A549 (cell line): Measurements from ENCODE around the gene MED13L. TPM values are rescaled to one million over a fixed set of nuclear protein-coding genes. Genes with fewer than 3 reads are reported as not detected.
A peak's percentile ranks its signal among the peaks of the same experiment; 100 is the strongest.

ENCODE experiments used
- ATAC-seq, 2 experiments: fragments of 200-7000 bp in 1 of 2; fragments of >200 bp in 1 of 2; cut with Nextera tagmentation in 1 of 2; cut with Tn5 transposase in 1 of 2; 3 replicates each; pipeline versions ENCODE4 v1.8.0 to v1.9.1; 2018 to 2020; ENCODE audit warnings: mild to moderate bottlenecking in 1 of 2, moderate library complexity in 1 of 2
- CTCF ChIA-PET: fragments of 300-600 bp; sonication (Branson Sonifier 250); formaldehyde crosslinking; extraction: SDS; loops from one replicate; lab custom pipeline; 2021; ENCODE audit warnings: antibody characterized with exemption, inconsistent platforms; lab: Yijun Ruan, JAX
- POLR2A ChIA-PET: fragments of 350-600 bp; formaldehyde crosslinking; extraction: SDS; loops from one replicate; lab custom pipeline; 2021; ENCODE audit warnings: antibody characterized with exemption, inconsistent platforms; lab: Yijun Ruan, JAX
- DNase-seq, 2 experiments: peaks; one replicate each; pipeline versions ENCODE4 v3.0.0 to v3.0.0-alpha.2; 2011 to 2016; ENCODE audit warnings: low read depth in 1 of 2, low spot score in 1 of 2
- FAIRE-seq: peaks from 2 replicates; lab custom pipeline; 2011; peaks lifted over from hg19 to GRCh38; lab: Jason Lieb, UNC
- H3K27ac ChIP-seq, 2 experiments: fragments of >200 bp; sonication (Bioruptor Twin); formaldehyde crosslinking; 3 replicates each; pipeline ENCODE4 v1.5.1; 2016 to 2017
- H3K4me1 ChIP-seq: fragments of >200 bp; sonication (Bioruptor Twin); formaldehyde crosslinking; 3 replicates; pipeline ENCODE4 v1.6.1; 2016
- H3K4me2 ChIP-seq: fragments of >200 bp; sonication (Bioruptor Twin); formaldehyde crosslinking; 3 replicates; pipeline ENCODE4 v1.6.1; 2016
- H3K4me3 ChIP-seq: fragments of >200 bp; sonication (Bioruptor Twin); formaldehyde crosslinking; 3 replicates; pipeline ENCODE4 v1.5.1; 2016
- H3K9me3 ChIP-seq: fragments of >200 bp; sonication (Bioruptor Twin); formaldehyde crosslinking; 3 replicates; pipeline ENCODE4 v1.6.1; 2016
- CBX2 ChIP-seq: fragments of 200-600 bp; sonication (generic); IDR thresholded peaks from 2 replicates; pipeline ENCODE4 v1.6.1; 2016; ENCODE audit warnings: low read depth, mild to moderate bottlenecking, borderline replicate concordance
- CEBPB ChIP-seq, 2 experiments: fragments of >200 bp in 1 of 2; sonication (Bioruptor Twin) in 1 of 2; formaldehyde crosslinking in 1 of 2; IDR thresholded peaks; 2 replicates each; pipeline ENCODE4 v1.6.1; 2012 to 2016
- CHD2 ChIP-seq: fragments of 150-350 bp; IDR thresholded peaks from 2 replicates; pipeline ENCODE4 v1.6.1; 2014; ENCODE audit warnings: low read length; ENCODE audit not compliant: partially characterized antibody
- CHD4 ChIP-seq: fragments of 200-600 bp; sonication (generic); IDR thresholded peaks from 2 replicates; pipeline ENCODE4 v1.6.1; 2016; ENCODE audit warnings: antibody characterized with exemption, mild to moderate bottlenecking, borderline replicate concordance
- CTCF ChIP-seq: fragments of >200 bp; sonication (Bioruptor Twin); formaldehyde crosslinking; IDR thresholded peaks from 3 replicates; pipeline ENCODE4 v1.5.1; 2016
- FOSB ChIP-seq: fragments of 250-450 bp; sonication (Bioruptor Pico); IDR thresholded peaks from 2 replicates; pipeline ENCODE4 v1.5.0; 2020; ENCODE audit warnings: mild to moderate bottlenecking, moderate library complexity
- FOSL2 ChIP-seq, 2 experiments: fragments of 450-650 bp in 1 of 2; fragments of >200 bp in 1 of 2; sonication (Bioruptor Twin) in 1 of 2; formaldehyde crosslinking; IDR thresholded peaks; 2 replicates each; pipeline versions ENCODE4 v1.5.0 to v1.6.1; 2016 to 2020; ENCODE audit warnings: mild to moderate bottlenecking in 1 of 2, moderate library complexity in 1 of 2
- FOXS1 ChIP-seq: fragments of 250-450 bp; sonication (Bioruptor Pico); IDR thresholded peaks from 2 replicates; pipeline ENCODE4 v1.5.0; 2020; ENCODE audit warnings: mild to moderate bottlenecking, moderate library complexity
- GATA3 ChIP-seq: IDR thresholded peaks from 2 replicates; pipeline ENCODE4 v1.6.1; 2012; ENCODE audit warnings: borderline replicate concordance
- HDAC2 ChIP-seq: fragments of 200-600 bp; sonication (generic); IDR thresholded peaks from 2 replicates; pipeline ENCODE4 v1.6.1; 2016
- HES2 ChIP-seq: fragments of >200 bp; sonication (Bioruptor Twin); formaldehyde crosslinking; IDR thresholded peaks from 2 replicates; pipeline ENCODE4 v1.6.1; 2016
- HEYL ChIP-seq: fragments of 250-450 bp; sonication (Bioruptor Pico); IDR thresholded peaks from 2 replicates; pipeline ENCODE4 v1.8.0; 2021; ENCODE audit warnings: mild to moderate bottlenecking, moderate library complexity
- HMGXB4 ChIP-seq: fragments of 250-450 bp; sonication (Bioruptor Pico); IDR thresholded peaks from 2 replicates; pipeline ENCODE4 v1.5.0; 2021; ENCODE audit warnings: mild to moderate bottlenecking, moderate library complexity, borderline replicate concordance
- HOXB5 ChIP-seq: fragments of 250-450 bp; sonication (Bioruptor Pico); IDR thresholded peaks from 2 replicates; pipeline ENCODE4 v1.5.0; 2020; ENCODE audit warnings: mild to moderate bottlenecking, moderate library complexity
- JUNB ChIP-seq: fragments of >200 bp; sonication (Bioruptor Twin); formaldehyde crosslinking; IDR thresholded peaks from 2 replicates; pipeline ENCODE4 v1.6.1; 2016
- KDM1A ChIP-seq: fragments of 200-600 bp; sonication (generic); IDR thresholded peaks from 2 replicates; pipeline ENCODE4 v1.6.1; 2016; ENCODE audit warnings: low read depth, mild to moderate bottlenecking
- MAFK ChIP-seq: fragments of 450-650 bp; IDR thresholded peaks from 2 replicates; pipeline ENCODE4 v1.6.1; 2014; ENCODE audit not compliant: partially characterized antibody
- MAX ChIP-seq: IDR thresholded peaks from 2 replicates; pipeline ENCODE4 v1.6.1; 2012
- MAZ ChIP-seq: fragments of 150-350 bp; IDR thresholded peaks from 2 replicates; pipeline ENCODE4 v1.6.1; 2014; ENCODE audit warnings: antibody characterized with exemption, low read depth, low read length, borderline replicate concordance
- MYC ChIP-seq: IDR thresholded peaks from 2 replicates; pipeline ENCODE4 v1.6.1; 2012; ENCODE audit warnings: mild to moderate bottlenecking, inconsistent platforms, low read length, improper control_type of control experiment, borderline replicate concordance
- NFE2L2 ChIP-seq: fragments of 150-350 bp; conservative IDR thresholded peaks from 2 replicates; pipeline ENCODE4 v1.6.1; 2014; ENCODE audit warnings: low read length
- NR3C1 ChIP-seq: fragments of >200 bp; sonication (Bioruptor Twin); formaldehyde crosslinking; IDR thresholded peaks from 3 replicates; pipeline ENCODE4 v1.6.1; 2017
- PHF8 ChIP-seq: fragments of 200-600 bp; sonication (generic); IDR thresholded peaks from 2 replicates; pipeline ENCODE4 v1.6.1; 2016; ENCODE audit warnings: low read depth, mild to moderate bottlenecking, antibody characterized with exemption, moderate library complexity, borderline replicate concordance
- POLR2A ChIP-seq: IDR thresholded peaks from 2 replicates; pipeline ENCODE4 v1.6.1; 2012; ENCODE audit warnings: mild to moderate bottlenecking, low read length
- POLR2AphosphoS2 ChIP-seq: conservative IDR thresholded peaks from 2 replicates; pipeline ENCODE4 v1.6.1; 2012; ENCODE audit warnings: low read length, improper control_type of control experiment, inconsistent platforms
- RAD21 ChIP-seq, 2 experiments: fragments of >200 bp in 1 of 2; sonication (Bioruptor Twin) in 1 of 2; formaldehyde crosslinking in 1 of 2; IDR thresholded peaks in 1 of 2; conservative IDR thresholded peaks in 1 of 2; 2 replicates in 1 of 2; 3 replicates in 1 of 2; pipeline ENCODE4 v1.6.1; 2012 to 2018; ENCODE audit warnings: inconsistent platforms in 1 of 2
- RCOR1 ChIP-seq: fragments of 150-350 bp; IDR thresholded peaks from 2 replicates; pipeline ENCODE4 v1.6.1; 2014; ENCODE audit warnings: antibody characterized with exemption, low read length, low read depth
- RFX5 ChIP-seq: fragments of 450-650 bp; IDR thresholded peaks from 2 replicates; pipeline ENCODE4 v1.7.1; 2014; ENCODE audit warnings: antibody characterized with exemption, mild to moderate bottlenecking, moderate library complexity
- RNF2 ChIP-seq: fragments of 200-600 bp; sonication (generic); IDR thresholded peaks from 2 replicates; pipeline ENCODE4 v1.6.1; 2016; ENCODE audit warnings: low read depth, mild to moderate bottlenecking, antibody characterized with exemption, moderate library complexity, borderline replicate concordance
- SMC3 ChIP-seq: fragments of >200 bp; sonication (Bioruptor Twin); formaldehyde crosslinking; IDR thresholded peaks from 3 replicates; pipeline ENCODE4 v1.6.1; 2018; ENCODE audit warnings: inconsistent platforms
- ZNF302 ChIP-seq: fragments of 250-450 bp; sonication (Bioruptor Pico); IDR thresholded peaks from 2 replicates; pipeline ENCODE4 v1.9.0; 2021; ENCODE audit warnings: inconsistent platforms, mild to moderate bottlenecking, moderate library complexity
- WGBS: methylation state at CpG from one replicate; pipeline ENCODE4 v1.1.6; 2017; ENCODE audit errors: missing lambda C conversion rate; 5-methylcytosine and 5-hydroxymethylcytosine counted together
- polyA plus RNA-seq, 4 experiments: library from polyadenylated mRNA; depleted of rRNA in 3 of 4; stranded (reverse); fragments of >200 nt; fragmentation: RNase III in 1 of 4; extraction: RNeasy Plus Mini Kit Qiagen cat#74134 plus additional on column Dnase treatment in 1 of 4; gene quantifications; 2 replicates in 3 of 4; 3 replicates in 1 of 4; pipeline ENCODE4 v1.2.3, GENCODE V29; 2011 to 2017

The MED13L gene
- polyA plus RNA-seq, 2 of the 4 experiments (the other 2 are of a cell fraction), result 23.2 to 134 TPM

GRCh38 chr12:116299064-116299463, 21.6 kb upstream of the MED13L start:
- Histone ChIP-seq H3K9me3 (no peaks in the 10 kb centered on the region), H3K4me1 (peaks cover 9% of the 10 kb centered on the region; the same call in 1 of the 3 replicates), H3K27ac (peak overlapping the region in 1 of 2 experiments; percentile 3; a peak in 1 of 6 replicates), H3K4me2 (no peak overlapping the region), H3K4me3 (no peak overlapping the region)
- FAIRE-seq, result no peak
- ChIA-PET CTCF (no interaction called here), POLR2A (no interaction called here)
- peak in 1 of 2 experiments; percentile 27; a peak in 2 of 6 replicates for ATAC-seq
- no peak for DNase-seq
- TF ChIP-seq HES2 (no peak), FOXS1 (CRISPR knock-in tag) (no peak), CHD2 (no peak), KDM1A (no peak), MYC (no peak), POLR2A (no peak), POLR2AphosphoS2 (no peak), MAX (no peak), FOSB (CRISPR knock-in tag) (no peak), JUNB (no peak), CEBPB (IDR thresholded peaks at IDR 0.05) (no peak), RAD21 (conservative IDR thresholded peaks at IDR 0.05 in 1 of 2, IDR thresholded peaks at IDR 0.05 in 1 of 2) (no peak), ZNF302 (CRISPR knock-in tag) (no peak)
- WGBS, result 93% methylated on average over 2 of the region's 2 CpGs

GRCh38 chr12:116298578-116298977, 21.1 kb upstream of the MED13L start:
- no peak for TF ChIP-seq CBX2
- TF ChIP-seq MAZ, result no peak
- TF ChIP-seq FOSL2 (IDR thresholded peaks at IDR 0.05), result no peak
- TF ChIP-seq FOSL2 (CRISPR knock-in tag; IDR thresholded peaks at IDR 0.05), result no peak
- no peak for DNase-seq
- no peak for ATAC-seq
- Histone ChIP-seq H3K27ac (no peak overlapping the region), H3K4me3 (no peak overlapping the region), H3K9me3 (no peaks in the 10 kb centered on the region), H3K4me1 (peaks cover 9% of the 10 kb centered on the region; the same call in 1 of the 3 replicates), H3K4me2 (no peak overlapping the region)
- no peak for FAIRE-seq
- ChIA-PET POLR2A (no interaction called here), CTCF (no interaction called here)
- WGBS, result 76% methylated on average over 2 of the region's 2 CpGs

- Histone ChIP-seq H3K9me3 (no peaks in the 10 kb centered on the region), H3K4me2 (no peak overlapping the region)
- CTCF ChIA-PET, result interaction anchor here (0.6 to 0.7 kb wide), 5 partner anchors 41 to 318 kb away, joined by 3 read pairs; no protein-coding TSS in a partner anchor
- no peak for ATAC-seq
- no peak for DNase-seq
- TF ChIP-seq POLR2A (no peak), RCOR1 (no peak), FOSL2 (IDR thresholded peaks at IDR 0.05) (no peak), FOSL2 (CRISPR knock-in tag; IDR thresholded peaks at IDR 0.05) (no peak), RFX5 (no peak), PHF8 (no peak), MAFK (no peak), NR3C1 (no peak), CHD2 (no peak), RNF2 (no peak), FOXS1 (CRISPR knock-in tag) (no peak), HMGXB4 (CRISPR knock-in tag) (no peak), NFE2L2 (no peak), CHD4 (no peak), GATA3 (no peak), HOXB5 (no peak), HDAC2 (no peak), HEYL (CRISPR knock-in tag) (no peak), CTCF (no peak), MAX (no peak), SMC3 (no peak)
- TF ChIP-seq, all 56 proteins: peak for 0
- no peak for FAIRE-seq
- POLR2A ChIA-PET, result no interaction called here
- Histone ChIP-seq H3K4me1 (peaks cover 13% of the 10 kb centered on the region; the same call in 2 of the 3 replicates), H3K4me3 (no peak overlapping the region), H3K27ac (no peak overlapping the region)
- 72% methylated on average over 3 of the region's 3 CpGs for WGBS
Observed at GRCh38 chr12:116297224-116297834, 19.8 kb upstream of the MED13L start.
